GM19372 (cell line): ENCODE measurements around the gene CATSPERZ.

Source experiments
- ATAC-seq: cut with Tn5 transposase; IDR thresholded peaks from one replicate; pipeline ENCODE4 v1.9.1; 2021; ENCODE audit warnings: mild to moderate bottlenecking, low read depth, moderate library complexity; ENCODE audit not compliant: unreplicated experiment

Gene CATSPERZ

GRCh38 chr11:64299847-64300648 lies at the start of gene CATSPERZ:
CATSPERZ (plus strand) TSS chr11:64300358; CDS start chr11:64300411, 53 bp downstream.
- no peak for ATAC-seq

GRCh38 chr11:64250415-64251015 lies 49.6 kb upstream of the CATSPERZ start:
- ATAC-seq: no peak

- ATAC-seq: no peak
These were observed 49.0 kb upstream of the CATSPERZ start, which contains the start of gene PLCB3 for GRCh38 chr11:64251016-64251752. PLCB3 (plus strand) TSS chr11:64251530; CDS start chr11:64251650, 120 bp downstream.

GRCh38 chr11:64251753-64252002 lies 48.5 kb upstream of the CATSPERZ start:
- ATAC-seq: no peak

- no peak for ATAC-seq
These were observed 47.9 kb upstream of the CATSPERZ start for GRCh38 chr11:64252003-64252872.

- no peak for ATAC-seq
These were observed 47.1 kb upstream of the CATSPERZ start for GRCh38 chr11:64253043-64253442.

GRCh38 chr11:64253481-64253880 lies 46.7 kb upstream of the CATSPERZ start:
- no peak for ATAC-seq

GRCh38 chr11:64254326-64254725 lies 45.8 kb upstream of the CATSPERZ start:
- no peak for ATAC-seq

- ATAC-seq: no peak
These were observed 44.7 kb upstream of the CATSPERZ start for GRCh38 chr11:64255135-64256128.

GRCh38 chr11:64256300-64256699 lies 43.9 kb upstream of the CATSPERZ start:
- no peak for ATAC-seq

- no peak for ATAC-seq
These were observed 41.8 kb upstream of the CATSPERZ start for GRCh38 chr11:64258356-64258755.

- ATAC-seq: no peak
These were observed 41.1 kb upstream of the CATSPERZ start for GRCh38 chr11:64258946-64259532.

- no peak for ATAC-seq
These were observed 40.6 kb upstream of the CATSPERZ start for GRCh38 chr11:64259533-64260067.

GRCh38 chr11:64260147-64260708 lies 39.9 kb upstream of the CATSPERZ start:
- no peak for ATAC-seq

- no peak for ATAC-seq
These were observed 38.5 kb upstream of the CATSPERZ start for GRCh38 chr11:64261556-64262080.

GRCh38 chr11:64262271-64263002 lies 37.7 kb upstream of the CATSPERZ start:
- ATAC-seq: no peak
